SK-N-MC (cell line): Measurements from ENCODE around the gene ZNF385B.

Source experiments
- EZH2 ChIP-seq: fragments of 200-600 bp; sonication (generic); IDR thresholded peaks from one replicate; pipeline ENCODE4 v1.6.1; 2017; ENCODE audit warnings: antibody characterized with exemption
- FOXP2 ChIP-seq: optimal IDR thresholded peaks from 2 replicates; pipeline ENCODE3; 2011; ENCODE audit warnings: mild to moderate bottlenecking, moderate library complexity; ENCODE audit not compliant: insufficient read depth; ENCODE audit errors: extremely low read length, control extremely low read depth
- POLR2AphosphoS5 ChIP-seq: IDR thresholded peaks from 2 replicates; pipeline ENCODE4 v1.6.1; 2012; ENCODE audit warnings: mild to moderate bottlenecking, low read depth, low read length, borderline replicate concordance

DNA sequence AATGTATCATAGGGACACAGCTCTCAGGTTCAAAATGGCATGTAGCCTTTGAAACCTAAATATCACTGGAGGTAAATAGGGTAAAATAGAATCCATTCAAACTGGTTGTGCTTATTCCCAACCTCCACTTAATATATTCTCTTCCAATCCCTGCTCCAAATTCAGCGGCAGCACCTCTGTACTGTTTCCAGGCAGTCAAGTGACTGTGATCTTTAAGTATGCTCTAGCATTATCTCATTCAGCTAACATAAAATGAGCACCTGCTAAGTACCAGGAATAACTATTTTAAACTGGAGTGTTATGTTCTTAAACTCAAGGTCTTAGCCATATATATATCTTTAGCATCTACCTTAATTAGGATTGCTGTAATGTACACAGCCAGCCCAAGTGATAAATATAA is 327.5 kb downstream of the ZNF385B start:
- TF ChIP-seq EZH2 (no peak), POLR2AphosphoS5 (no peak), FOXP2 (no peak)
